Esophagus squamous epithelium (tissue), 4 donors: Measurements from ENCODE around the gene MEIS2.

Experiments
- CTCF ChIP-seq, 6 experiments: fragments of 450-650 bp in 4 of 6; fragments of 200-600 bp in 2 of 6; sonication (generic) in 2 of 6; IDR thresholded peaks; one replicate each; pipeline ENCODE4 v1.5.1; 2016 to 2019; ENCODE audit warnings: antibody characterized with exemption in 6 of 6, mild to moderate bottlenecking in 4 of 6, moderate library complexity in 4 of 6
- POLR2A ChIP-seq, 4 donors: fragments of 450-650 bp; IDR thresholded peaks; one replicate each; pipeline ENCODE4 v1.6.1; 2017; ENCODE audit warnings: antibody characterized with exemption in 4 of 4, mild to moderate bottlenecking in 4 of 4, moderate library complexity in 3 of 4

GRCh38 chr15:36948982-36949381, 151.4 kb downstream of the MEIS2 start:
- no peak for TF ChIP-seq CTCF (IDR thresholded peaks at IDR 0.05)
- TF ChIP-seq POLR2A (IDR thresholded peaks at IDR 0.05) = no peak
